OCI-LY3 (cell line): ENCODE measurements around the gene PODNL1.

ENCODE experiments used
- H2AFZ ChIP-seq: fragments of 200-600, 300-600 bp; shearing (Covaris generic); 2 replicates; pipeline ENCODE4 v1.6.0; 2014; ENCODE audit warnings: antibody characterized with exemption, low read depth, low read length
- H3K27ac ChIP-seq: fragments of 200-600, 300-600 bp; sonication (generic); 2 replicates; pipeline ENCODE4 v1.5.1; 2014; ENCODE audit warnings: mild to moderate bottlenecking, low read length, moderate library complexity, mixed read lengths
- H3K27me3 ChIP-seq: fragments of 200-600, 300-600 bp; sonication (generic); 2 replicates; pipeline ENCODE4 v1.6.1; 2014; ENCODE audit warnings: low read depth, low read length, mixed read lengths
- H3K36me3 ChIP-seq: fragments of 200-600, 300-600 bp; sonication (generic); replicated peaks from 2 replicates; pipeline ENCODE3; 2014; ENCODE audit warnings: low read depth, low read length, mixed read lengths
- H3K4me1 ChIP-seq: fragments of 300-600, 200-600 bp; sonication (generic); 2 replicates; pipeline ENCODE4 v1.6.1; 2014; ENCODE audit warnings: low read length, mixed read lengths
- H3K4me2 ChIP-seq: fragments of 200-600, 300-600 bp; sonication (generic); 2 replicates; pipeline ENCODE4 v1.6.1; 2014; ENCODE audit warnings: low read length, mixed read lengths
- H3K4me3 ChIP-seq: fragments of 300-600, 200-600 bp; sonication (generic); 2 replicates; pipeline ENCODE4 v1.5.1; 2014; ENCODE audit warnings: antibody characterized with exemption, mild to moderate bottlenecking, low read length, moderate library complexity
- H3K79me2 ChIP-seq: fragments of 300-600, 200-600 bp; shearing (Covaris generic); 2 replicates; pipeline ENCODE4 v1.6.1; 2014; ENCODE audit warnings: mild to moderate bottlenecking, low read length, mixed read lengths
- H3K9ac ChIP-seq: fragments of 300-600, 200-600 bp; shearing (Covaris generic); 2 replicates; pipeline ENCODE4 v1.6.0; 2014; ENCODE audit warnings: mild to moderate bottlenecking, low read length, moderate library complexity
- H3K9me3 ChIP-seq: fragments of 200-600, 300-600 bp; shearing (Covaris generic); 2 replicates; pipeline ENCODE4 v1.6.1; 2014; ENCODE audit warnings: low read length, mixed read lengths; ENCODE audit not compliant: insufficient read depth
- H4K20me1 ChIP-seq: fragments of 200-600, 300-600 bp; sonication (generic); 2 replicates; pipeline ENCODE4 v1.6.1; 2016; ENCODE audit warnings: low read length, mixed read lengths; ENCODE audit not compliant: insufficient read depth
- EZH2phosphoT487 ChIP-seq: fragments of 200-600 bp; shearing (Covaris generic); IDR thresholded peaks from 2 replicates; pipeline ENCODE4 v1.6.1; 2018; ENCODE audit warnings: antibody characterized with exemption, mixed run types, low read depth
- TF ChIP-seq, protein P1 (sequence below): fragments of 200-600, 300-600 bp; sonication (generic); IDR thresholded peaks from 2 replicates; pipeline ENCODE4 v1.5.1; 2014; ENCODE audit warnings: antibody characterized with exemption, low read length, low read depth

Gene PODNL1

DNA sequence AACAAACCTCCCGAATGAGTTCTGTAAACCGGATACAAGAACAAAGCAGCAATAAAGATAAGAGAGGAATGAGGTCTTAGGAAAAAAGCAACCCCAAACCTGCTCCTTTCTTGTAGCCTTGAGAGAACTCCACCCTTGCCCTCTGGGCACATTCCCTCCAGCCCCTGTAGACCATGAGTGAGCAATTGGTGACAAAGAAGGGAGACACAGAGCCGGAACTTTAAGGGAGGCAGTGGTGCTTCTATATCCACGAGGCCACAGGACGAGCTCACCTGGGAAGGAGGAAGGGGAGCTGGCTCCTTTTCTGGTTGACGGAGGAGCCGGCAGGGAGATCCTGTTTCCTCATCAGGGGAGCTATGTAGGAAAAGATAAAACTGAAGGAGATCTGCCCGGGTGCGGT lies 45.3 kb downstream of the PODNL1 start:
- no peak for TF ChIP-seq EZH2phosphoT487
- TF ChIP-seq, protein P1, sequence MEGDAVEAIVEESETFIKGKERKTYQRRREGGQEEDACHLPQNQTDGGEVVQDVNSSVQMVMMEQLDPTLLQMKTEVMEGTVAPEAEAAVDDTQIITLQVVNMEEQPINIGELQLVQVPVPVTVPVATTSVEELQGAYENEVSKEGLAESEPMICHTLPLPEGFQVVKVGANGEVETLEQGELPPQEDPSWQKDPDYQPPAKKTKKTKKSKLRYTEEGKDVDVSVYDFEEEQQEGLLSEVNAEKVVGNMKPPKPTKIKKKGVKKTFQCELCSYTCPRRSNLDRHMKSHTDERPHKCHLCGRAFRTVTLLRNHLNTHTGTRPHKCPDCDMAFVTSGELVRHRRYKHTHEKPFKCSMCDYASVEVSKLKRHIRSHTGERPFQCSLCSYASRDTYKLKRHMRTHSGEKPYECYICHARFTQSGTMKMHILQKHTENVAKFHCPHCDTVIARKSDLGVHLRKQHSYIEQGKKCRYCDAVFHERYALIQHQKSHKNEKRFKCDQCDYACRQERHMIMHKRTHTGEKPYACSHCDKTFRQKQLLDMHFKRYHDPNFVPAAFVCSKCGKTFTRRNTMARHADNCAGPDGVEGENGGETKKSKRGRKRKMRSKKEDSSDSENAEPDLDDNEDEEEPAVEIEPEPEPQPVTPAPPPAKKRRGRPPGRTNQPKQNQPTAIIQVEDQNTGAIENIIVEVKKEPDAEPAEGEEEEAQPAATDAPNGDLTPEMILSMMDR, result no peak
- H2AFZ ChIP-seq, result no peak overlapping the region
- H3K4me2 ChIP-seq, result no peak overlapping the region
- no peak overlapping the region for H3K27ac ChIP-seq
- no peak overlapping the region for H3K4me3 ChIP-seq
- no peaks in the 10 kb centered on the region for H3K27me3 ChIP-seq
- no peaks in the 10 kb centered on the region for H4K20me1 ChIP-seq
- H3K9me3 ChIP-seq, result no peaks in the 10 kb centered on the region
- H3K9ac ChIP-seq, result no peak overlapping the region
- no peaks in the 10 kb centered on the region for H3K36me3 ChIP-seq
- no peaks in the 10 kb centered on the region for H3K79me2 ChIP-seq
- H3K4me1 ChIP-seq, result no peaks in the 10 kb centered on the region

DNA sequence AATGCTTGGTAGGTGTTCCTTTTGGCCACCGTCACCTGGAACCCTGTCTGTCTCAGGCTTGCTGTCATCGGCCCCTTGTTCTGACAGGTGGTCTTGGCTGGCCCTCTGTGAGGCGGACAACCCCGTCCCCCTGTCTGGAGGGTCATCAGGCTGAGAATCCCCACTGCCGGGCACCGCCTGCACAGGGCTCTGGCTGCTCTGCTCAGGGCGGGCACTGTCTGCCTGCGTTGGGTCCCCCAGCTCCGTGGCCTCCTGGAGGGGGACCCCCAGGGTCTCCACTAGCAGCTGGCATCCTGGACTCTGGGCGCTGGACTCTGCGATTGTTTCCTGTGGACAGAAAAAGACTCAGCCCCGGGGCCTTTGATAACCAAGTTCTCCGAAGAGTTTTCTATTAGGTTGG lies 48.1 kb downstream of the PODNL1 start:
- H3K4me2 ChIP-seq, result no peak overlapping the region
- H3K9me3 ChIP-seq, result no peaks in the 10 kb centered on the region
- no peaks in the 10 kb centered on the region for H3K36me3 ChIP-seq
- no peak overlapping the region for H3K27ac ChIP-seq
- no peak overlapping the region for H3K4me3 ChIP-seq
- no peak overlapping the region for H3K9ac ChIP-seq
- H4K20me1 ChIP-seq, result no peaks in the 10 kb centered on the region
- TF ChIP-seq, protein P1, result no peak
- no peak for TF ChIP-seq EZH2phosphoT487
- no peak overlapping the region for H2AFZ ChIP-seq
- H3K79me2 ChIP-seq, result no peaks in the 10 kb centered on the region
- peaks cover 1% of the 10 kb centered on the region; the same call in 1 of the 2 replicates for H3K4me1 ChIP-seq
- H3K27me3 ChIP-seq, result no peaks in the 10 kb centered on the region; the same call in 1 of the 2 replicates

DNA sequence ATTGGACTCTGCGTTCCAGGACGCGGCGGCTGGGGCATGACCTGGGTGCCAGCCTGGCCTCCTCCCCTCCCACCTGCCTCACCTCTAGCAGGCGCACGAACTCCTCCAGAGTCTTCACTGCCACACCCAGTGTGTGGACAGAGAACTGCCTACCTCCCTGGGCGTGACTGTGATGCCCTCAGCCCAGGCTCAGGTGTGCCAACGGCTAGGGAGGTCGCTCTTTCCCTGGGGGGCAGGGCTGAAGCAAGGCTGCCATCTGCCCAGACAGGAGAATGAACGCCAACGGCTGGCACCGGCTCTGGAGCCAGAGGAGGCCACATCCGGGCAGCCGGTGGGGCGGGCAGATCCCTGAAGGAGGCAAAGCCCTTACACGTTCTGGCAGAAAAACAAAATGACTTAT lies 49.9 kb downstream of the PODNL1 start:
- no peaks in the 10 kb centered on the region for H3K9me3 ChIP-seq
- H2AFZ ChIP-seq, result no peak overlapping the region
- H3K9ac ChIP-seq, result no peak overlapping the region
- H3K4me2 ChIP-seq, result no peak overlapping the region
- H3K79me2 ChIP-seq, result no peaks in the 10 kb centered on the region
- H3K27ac ChIP-seq, result no peak overlapping the region
- no peak for TF ChIP-seq EZH2phosphoT487
- TF ChIP-seq, protein P1, result no peak
- peaks cover 6% of the 10 kb centered on the region; the same call in 1 of the 2 replicates for H3K4me1 ChIP-seq
- H3K4me3 ChIP-seq, result no peak overlapping the region
- no peaks in the 10 kb centered on the region for H3K36me3 ChIP-seq
- H4K20me1 ChIP-seq, result no peaks in the 10 kb centered on the region
- H3K27me3 ChIP-seq, result no peaks in the 10 kb centered on the region; the same call in 1 of the 2 replicates

DNA sequence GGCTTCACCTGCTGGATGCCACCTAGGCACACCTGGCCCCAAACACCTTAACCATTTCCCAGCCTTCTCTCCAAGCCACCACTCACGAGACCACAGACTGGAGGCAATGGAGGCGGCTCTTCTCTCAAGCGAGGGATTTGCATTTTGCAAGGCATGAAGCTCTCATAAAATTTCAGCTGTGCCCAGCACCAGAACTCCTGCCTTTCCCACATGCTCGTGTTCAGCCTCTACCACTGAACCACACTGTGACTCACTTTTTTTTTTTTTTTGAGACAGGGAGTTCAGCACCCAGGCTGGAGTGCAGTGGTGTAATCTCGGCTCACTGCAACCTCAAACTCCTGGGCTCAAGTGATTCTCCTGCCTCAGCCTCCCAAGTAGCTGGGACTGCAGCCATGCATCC lies 50.7 kb downstream of the PODNL1 start:
- H3K9me3 ChIP-seq, result no peaks in the 10 kb centered on the region
- H3K4me1 ChIP-seq, result peaks cover 9% of the 10 kb centered on the region
- TF ChIP-seq EZH2phosphoT487, result no peak
- TF ChIP-seq, protein P1, result no peak
- H3K79me2 ChIP-seq, result no peaks in the 10 kb centered on the region
- H2AFZ ChIP-seq, result no peak overlapping the region
- no peaks in the 10 kb centered on the region for H3K36me3 ChIP-seq
- H3K4me3 ChIP-seq, result no peak overlapping the region
- no peak overlapping the region for H3K4me2 ChIP-seq
- H3K9ac ChIP-seq, result no peak overlapping the region
- H3K27me3 ChIP-seq, result no peaks in the 10 kb centered on the region; the same call in 1 of the 2 replicates
- no peaks in the 10 kb centered on the region for H4K20me1 ChIP-seq
- H3K27ac ChIP-seq, result no peak overlapping the region
